Lower leg skin (tissue), 3 donors: ENCODE measurements around the gene FRY.

Source experiments
- POLR2A ChIP-seq, 2 donors: fragments of 450-650 bp; IDR thresholded peaks; one replicate each; pipeline ENCODE4 v1.6.1; 2016 to 2017; ENCODE audit warnings: antibody characterized with exemption in 2 of 2, mild to moderate bottlenecking in 1 of 2, moderate library complexity in 1 of 2
- TF ChIP-seq, protein P1 (sequence below), 3 donors: fragments of 450-650 bp; IDR thresholded peaks; one replicate each; pipeline ENCODE4 v1.5.1; 2016; ENCODE audit warnings: antibody characterized with exemption in 3 of 3, mild to moderate bottlenecking in 3 of 3, moderate library complexity in 2 of 3

DNA sequence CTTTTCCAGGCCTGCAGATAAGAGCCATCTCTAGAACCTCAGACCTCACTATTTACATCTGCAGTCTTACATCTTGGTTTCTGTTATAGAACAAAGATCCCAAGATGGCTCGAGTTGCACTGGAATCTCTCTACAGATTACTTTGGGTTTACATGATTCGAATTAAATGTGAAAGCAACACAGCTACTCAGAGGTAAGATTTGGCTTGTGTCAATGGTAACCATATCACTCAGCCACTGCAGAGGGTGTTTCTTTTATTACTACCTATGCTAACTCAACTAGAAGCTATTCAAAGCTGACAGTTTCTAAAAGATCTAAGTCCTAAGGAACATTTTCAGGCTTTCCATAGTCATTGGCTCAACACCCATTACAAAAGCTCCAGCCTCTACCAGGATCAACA, 115.6 kb downstream of the FRY start:
- TF ChIP-seq, protein P1, sequence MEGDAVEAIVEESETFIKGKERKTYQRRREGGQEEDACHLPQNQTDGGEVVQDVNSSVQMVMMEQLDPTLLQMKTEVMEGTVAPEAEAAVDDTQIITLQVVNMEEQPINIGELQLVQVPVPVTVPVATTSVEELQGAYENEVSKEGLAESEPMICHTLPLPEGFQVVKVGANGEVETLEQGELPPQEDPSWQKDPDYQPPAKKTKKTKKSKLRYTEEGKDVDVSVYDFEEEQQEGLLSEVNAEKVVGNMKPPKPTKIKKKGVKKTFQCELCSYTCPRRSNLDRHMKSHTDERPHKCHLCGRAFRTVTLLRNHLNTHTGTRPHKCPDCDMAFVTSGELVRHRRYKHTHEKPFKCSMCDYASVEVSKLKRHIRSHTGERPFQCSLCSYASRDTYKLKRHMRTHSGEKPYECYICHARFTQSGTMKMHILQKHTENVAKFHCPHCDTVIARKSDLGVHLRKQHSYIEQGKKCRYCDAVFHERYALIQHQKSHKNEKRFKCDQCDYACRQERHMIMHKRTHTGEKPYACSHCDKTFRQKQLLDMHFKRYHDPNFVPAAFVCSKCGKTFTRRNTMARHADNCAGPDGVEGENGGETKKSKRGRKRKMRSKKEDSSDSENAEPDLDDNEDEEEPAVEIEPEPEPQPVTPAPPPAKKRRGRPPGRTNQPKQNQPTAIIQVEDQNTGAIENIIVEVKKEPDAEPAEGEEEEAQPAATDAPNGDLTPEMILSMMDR (IDR thresholded peaks at IDR 0.05) = no peak
- no peak for TF ChIP-seq POLR2A (IDR thresholded peaks at IDR 0.05)
